GM20431 (cell line): Measurements from ENCODE around the gene JDP2.

Experiments
- in situ Hi-C: fragments of 300-500 bp; cut with MseI, MboI; formaldehyde crosslinking; loops from one replicate; pipeline ENCODE4 v1.15.0; 2020; ENCODE audit warnings: low sequenced_read_pairs; ENCODE audit not compliant: unreplicated experiment

Gene JDP2

DNA sequence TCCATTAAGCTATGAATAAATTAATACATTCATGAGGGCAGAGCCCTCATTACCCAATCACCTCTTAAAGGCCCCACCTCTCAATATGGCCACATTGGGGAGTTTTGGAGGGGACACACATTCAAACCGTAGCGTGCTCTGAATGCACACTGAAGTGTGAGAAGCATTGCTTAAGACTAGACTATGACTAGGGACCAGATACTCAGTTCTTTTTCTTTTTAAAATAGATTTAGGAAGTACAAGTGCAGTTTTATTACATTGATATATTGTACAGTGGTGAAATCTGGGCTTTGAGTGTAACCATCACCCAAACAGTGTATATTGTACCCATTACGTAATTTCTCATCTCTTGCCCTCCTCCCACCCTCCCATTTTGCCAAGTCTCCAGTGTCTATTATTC lies 21.0 kb upstream of the JDP2 start:
- in situ Hi-C loops = no loop called here

DNA sequence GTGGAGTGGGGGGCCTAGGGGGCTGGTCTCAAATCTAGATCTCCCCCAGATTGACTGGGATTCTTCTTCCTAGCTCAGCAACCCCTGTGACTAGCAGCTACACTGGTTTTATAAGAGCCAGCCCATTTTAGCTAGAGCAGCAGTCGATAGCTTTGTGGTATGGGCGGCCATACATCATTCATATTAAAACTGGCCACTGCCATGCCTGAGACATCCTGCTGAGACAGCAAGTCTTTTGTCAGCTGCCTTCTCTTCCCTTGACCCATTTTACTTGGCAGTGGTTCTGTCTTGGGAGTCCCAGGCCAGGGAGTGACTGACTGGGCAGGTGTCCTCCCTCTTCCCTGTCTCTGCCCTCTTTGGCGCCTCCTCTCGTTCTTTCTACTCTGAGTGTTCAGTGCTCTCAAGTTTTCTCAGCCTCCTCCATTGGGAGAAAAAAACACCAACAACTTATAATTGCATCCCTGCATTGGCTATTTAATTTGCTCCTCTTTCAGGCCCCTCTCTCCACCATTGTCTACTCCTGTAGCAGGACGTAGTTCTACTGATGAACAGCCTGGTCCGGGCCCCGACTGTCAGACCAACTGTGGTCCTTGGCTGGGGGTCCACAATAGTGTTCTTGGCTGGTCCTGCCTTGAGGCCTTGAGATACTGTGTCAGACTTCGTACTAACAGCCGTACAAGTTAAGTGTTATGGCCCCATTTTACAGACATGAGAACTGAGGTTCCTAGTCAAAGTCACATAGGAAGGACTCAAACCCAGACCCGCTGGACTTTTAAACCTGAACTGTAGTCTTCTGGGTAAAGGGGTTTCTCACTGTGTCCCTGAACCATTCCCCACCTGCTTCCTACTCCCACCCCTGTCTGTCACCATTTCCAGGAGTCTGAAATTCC lies 18.3 kb upstream of the JDP2 start:
- in situ Hi-C loops = no loop called here

DNA sequence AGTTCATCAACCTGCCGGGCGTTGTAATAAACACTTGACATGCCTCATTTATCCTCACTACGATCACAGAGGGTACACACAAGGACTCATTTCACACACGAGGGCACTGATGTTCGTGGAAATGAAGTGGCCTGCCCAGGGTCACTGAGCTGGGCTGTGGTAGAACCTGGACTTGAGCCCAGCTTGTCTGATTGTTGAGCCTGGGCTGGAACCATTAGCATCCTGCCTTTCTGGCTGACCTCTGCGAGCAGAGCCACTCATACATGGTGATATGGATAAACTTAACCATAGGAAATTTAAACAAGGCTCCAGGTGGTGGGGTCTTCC lies 16.6 kb upstream of the JDP2 start:
- in situ Hi-C loops = no loop called here

DNA sequence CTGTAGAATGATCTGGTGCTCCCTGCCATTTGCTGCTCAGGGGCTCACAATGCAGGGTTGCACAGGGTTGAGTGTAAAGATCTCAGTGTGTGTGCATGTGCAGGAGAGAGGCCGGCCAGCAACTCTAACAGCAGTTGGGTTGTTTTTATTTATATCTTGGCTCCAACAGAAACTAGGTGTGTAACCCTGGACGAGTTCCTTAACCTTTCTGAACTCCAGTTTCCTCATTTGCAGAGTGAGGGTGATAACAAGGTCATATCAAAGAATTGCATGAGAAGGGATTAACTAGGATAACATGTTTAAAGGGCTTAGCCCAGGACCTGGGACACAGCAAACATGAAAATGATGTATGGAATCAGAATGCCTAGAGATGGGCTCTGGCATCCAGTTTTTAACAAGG lies 14.8 kb upstream of the JDP2 start:
- in situ Hi-C loops = no loop called here

DNA sequence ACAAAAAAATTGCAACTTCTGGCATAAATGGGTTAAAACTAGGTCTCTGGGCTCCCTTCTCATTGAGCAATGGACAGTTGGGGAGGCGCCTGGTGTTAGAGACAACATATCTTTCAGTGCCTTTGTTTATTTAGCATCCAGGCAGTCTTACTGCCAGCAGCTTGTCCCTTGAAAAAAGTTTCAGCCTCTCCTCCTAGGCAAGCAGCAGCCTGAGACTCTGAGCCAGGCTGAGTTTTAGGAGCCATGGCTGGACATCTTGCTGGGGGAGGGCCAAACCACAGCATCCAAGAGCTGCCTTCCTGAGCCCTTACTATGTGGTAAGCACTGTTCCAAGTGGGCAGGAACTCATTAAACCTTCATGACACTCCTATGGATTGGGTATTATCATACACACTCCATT lies 10.1 kb upstream of the JDP2 start:
- in situ Hi-C loops = no loop called here

DNA sequence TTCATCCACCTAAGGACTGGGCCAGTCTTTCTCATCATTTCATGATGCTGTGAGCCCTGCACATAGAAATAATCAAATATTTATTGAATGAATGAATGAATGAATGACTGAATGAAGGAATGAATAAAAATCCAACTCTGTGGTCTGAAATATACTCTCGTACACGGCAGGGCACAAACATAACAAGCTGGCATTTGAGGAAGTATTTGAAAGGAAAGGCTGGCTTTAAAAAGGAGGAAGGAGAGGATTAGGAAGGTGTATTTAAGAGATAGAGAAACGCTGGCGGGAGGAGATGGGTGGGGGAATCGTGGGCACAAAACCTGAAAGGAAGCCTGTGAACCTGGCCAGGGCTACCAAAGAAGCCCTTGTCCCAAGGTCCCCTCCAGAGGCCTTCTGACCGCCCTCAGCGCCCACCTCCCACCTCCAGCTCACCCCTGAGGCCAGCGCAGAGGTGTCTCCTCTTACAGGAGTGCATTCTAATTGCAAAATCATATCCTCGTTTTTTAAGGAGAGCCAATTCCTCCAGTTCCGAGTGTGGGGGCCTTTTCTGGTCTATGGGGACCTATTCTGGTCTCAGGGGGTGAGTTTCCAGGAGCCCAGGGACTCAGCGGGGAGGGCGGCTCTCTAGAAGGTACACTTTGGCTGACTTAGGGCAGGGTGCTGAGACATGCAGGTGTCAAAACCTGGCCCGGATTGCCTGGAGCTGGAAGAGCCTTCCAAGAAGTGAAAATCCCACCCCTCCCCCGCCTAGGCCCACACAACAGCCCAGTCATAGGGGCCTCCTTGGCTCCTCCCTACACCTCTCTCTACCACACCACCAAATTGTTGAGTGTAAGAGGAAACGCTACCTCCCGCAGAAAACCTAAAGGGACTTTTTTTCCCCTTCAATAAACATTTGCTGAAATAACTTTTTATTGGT lies 8.7 kb upstream of the JDP2 start:
- in situ Hi-C loops = no loop called here

DNA sequence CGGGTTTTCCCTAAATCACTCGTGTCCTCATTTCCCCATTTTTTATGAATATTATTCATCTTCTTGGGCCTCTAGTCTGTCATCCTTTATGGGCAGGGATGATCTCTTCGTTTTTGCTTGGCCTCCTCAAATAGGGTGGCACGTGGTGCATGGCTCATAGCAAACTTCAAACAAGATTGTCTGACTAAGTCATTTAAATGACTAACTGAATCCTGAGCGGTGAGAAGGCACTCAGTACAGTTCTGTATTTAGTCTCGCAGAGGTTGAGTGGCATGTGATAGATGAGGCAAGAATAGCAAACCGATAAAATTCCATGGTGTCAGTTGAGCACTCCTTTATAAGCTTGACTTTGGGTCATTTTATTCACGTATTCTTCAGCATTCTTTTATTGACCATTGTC lies 5.7 kb upstream of the JDP2 start:
- in situ Hi-C loops = no loop called here

DNA sequence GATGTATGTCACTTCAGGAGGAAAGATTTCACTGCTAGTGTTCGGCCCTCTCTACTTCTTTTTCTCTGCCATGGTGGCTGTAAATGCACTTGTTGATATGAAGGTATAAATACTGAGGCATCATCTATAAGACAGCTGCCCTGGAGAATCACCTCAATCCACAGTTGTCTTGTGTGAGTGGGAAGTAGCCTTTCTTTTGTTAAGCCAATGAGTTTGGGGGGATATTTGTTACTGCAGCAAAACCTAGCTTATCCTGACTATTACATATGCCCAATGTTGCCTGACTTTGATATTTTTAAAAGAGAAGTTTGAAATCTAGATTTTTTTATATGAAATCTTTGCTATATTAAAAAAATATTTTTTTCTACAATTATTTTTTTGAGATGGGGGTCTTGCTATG lies 3.3 kb upstream of the JDP2 start:
- in situ Hi-C loops = no loop called here

DNA sequence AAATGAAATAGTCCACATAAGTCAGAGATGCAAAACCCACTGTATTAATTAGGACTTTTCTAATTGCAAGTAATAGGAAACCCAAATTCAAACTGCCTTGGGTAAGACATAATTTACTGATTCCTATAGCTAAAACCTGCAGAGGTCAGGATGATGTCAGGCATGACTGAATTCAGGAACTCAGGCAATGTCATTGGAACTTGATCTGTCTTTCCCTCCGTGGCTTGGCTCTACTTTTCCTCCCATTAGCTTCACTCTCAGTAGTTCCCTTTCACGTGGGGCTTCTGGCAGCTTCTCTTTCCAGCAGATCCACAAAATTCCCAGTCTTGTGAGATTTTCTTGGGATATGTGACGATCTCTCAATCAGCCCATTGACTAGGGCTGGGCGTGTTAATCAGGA lies 2.4 kb upstream of the JDP2 start:
- in situ Hi-C loops = no loop called here

DNA sequence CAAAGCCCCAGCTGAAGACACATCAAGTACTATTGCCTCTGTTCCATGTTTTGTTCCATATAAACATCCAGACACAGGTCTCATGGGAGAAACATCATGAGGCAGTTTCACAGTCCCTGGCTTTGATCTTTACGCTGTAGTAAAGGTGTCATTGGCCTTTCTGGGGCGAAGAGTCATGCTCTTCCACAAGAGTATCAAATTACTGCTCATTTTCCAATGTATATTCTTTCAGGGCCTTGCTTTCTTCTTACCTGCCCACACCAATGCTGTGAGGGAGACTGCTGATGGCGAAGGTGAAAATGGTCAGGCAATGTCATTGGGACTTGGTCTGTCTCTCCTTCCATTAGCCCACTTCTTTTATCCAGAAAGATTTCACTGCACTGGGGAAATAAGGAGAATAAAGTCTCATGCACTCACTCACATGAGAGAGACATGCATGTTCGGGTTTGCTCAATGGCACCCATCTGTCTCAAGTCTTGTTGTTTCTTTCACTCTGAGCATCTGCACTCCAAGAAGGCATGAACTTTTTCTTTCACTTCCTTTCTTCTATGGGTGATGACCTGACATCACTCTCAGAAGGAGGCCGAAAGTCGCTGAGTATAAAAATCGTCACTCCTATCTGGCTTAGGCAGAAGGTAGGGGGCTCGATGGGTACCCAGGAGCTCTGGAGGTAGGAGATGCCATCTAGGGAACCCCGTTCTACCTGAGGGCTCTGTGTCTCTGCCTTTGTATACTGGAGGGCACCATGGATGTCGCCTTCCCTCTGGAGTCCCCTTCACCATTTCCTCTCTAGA lies 1.3 kb upstream of the JDP2 start:
- in situ Hi-C loops = no loop called here

DNA sequence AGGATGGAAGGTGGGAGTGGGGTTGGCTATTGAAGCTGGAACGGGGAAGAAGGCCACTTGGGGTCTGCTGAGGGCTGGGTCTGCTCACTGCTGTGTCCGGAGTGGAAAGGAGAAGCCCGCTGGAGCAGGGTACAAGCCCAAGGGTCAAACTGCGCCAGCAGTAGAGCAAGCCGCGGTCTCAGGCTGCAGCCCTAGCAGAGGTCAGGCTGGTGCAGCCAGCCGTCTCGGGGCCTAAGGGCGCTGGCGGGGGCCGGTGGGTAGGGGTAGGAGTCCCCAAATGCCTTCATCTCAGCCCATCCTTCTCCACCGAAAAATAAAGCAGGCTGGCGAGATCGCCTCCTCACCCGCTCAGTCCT lies 718 bp upstream of the JDP2 start:
- in situ Hi-C loops = no loop called here

DNA sequence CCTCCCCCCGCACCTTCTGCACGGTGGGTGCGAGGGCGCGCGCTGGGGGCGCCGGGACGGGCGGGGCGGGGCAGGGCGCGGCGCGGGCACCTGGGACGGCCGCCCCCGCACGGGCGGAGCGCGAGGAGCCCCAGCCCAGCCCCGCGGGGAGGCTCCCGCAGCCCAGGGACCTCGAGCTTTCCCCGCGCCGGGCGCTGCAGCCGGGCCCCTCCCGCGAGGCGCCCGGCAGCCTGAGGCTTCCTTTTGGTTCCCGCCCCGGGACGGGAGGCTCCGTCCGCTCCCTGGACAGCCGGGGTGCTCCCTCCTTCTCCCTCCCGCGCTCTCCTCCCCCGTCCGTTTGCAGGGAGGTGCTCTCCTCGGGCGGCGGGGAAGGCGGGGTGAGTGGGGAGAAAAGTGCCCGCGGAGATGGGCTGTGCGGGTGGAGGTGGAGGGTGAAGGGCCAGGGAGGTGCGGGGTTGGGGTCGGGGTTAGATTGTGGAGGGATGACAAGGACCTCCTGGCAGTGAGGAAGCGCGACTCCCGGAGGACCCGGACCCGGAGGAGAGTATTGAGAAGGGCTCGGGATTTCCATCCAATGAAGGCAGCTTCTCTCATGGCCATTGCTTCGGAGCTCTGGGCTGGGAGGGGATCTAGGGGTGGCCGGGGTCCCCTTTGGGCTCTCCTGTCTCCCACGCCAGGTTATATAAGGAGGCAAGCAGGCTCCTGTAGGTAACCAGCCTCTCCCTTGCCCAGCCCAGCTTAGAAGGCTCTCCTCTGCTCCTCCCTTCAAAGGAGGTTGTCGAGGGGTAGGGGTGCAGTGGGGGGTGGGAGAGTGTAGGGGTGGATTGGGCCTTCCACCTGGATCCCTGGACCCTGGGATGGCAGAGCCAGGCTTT lies 645 bp downstream of the JDP2 start:
- in situ Hi-C loops = no loop called here

DNA sequence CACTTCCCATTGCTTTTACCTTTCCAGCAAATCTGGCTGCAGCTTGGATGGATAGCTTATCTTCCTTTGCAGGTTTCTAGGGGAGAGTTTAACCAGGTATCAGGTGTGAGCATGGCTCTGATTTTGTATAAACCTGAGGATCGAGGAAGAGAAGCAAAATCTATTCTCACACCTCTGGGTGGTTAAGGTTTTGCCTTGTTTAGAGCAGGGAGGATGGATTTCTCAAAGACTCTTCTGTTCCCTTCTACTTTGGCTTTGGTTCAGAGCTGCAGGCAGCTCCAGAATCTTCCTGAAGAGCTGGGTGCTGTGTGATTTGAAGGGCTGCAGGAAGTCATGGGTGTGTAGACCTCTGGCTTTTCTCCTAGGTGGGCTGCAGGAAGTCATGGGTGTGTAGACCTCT lies 1.7 kb downstream of the JDP2 start:
- in situ Hi-C loops = no loop called here

DNA sequence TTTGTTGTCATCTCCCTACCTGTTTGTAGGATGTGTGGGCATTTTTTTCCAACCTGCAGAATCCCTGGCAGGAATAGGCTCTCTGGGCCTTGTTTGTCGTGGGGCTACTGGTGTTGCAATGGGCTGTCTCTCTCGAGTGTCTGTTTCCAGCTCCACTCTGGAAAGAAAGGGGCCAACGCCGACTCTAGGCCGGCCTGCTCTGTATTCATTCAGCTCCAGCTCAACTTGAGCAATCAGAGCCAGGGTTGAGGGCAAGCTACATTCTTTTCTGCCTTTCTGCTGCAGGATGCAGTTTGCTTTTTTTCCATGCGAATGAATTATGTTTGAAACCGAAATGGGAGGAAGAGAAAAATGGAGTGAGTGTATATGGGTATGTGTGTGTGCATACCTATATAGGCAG lies 2.3 kb downstream of the JDP2 start:
- in situ Hi-C loops = no loop called here

DNA sequence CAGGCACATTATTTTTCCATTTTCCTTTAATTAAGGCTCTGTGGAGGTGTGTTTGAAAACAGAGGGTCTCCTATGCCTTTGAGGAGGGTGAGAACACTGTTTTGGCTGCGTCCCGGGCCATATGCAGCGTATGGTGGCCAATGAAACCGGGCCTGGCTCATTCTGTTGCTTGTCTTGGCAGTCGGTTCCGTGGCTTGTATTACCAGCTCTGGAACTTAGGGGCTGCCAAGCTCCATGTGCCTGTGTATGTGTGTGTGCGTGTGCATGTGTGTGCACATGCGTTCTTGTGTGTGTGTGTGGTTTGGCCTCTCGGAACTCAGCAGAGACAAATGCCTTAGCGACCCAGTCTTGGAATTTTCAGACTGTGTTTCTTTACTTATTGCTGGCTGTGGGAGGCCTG lies 2.7 kb downstream of the JDP2 start:
- in situ Hi-C loops = no loop called here

DNA sequence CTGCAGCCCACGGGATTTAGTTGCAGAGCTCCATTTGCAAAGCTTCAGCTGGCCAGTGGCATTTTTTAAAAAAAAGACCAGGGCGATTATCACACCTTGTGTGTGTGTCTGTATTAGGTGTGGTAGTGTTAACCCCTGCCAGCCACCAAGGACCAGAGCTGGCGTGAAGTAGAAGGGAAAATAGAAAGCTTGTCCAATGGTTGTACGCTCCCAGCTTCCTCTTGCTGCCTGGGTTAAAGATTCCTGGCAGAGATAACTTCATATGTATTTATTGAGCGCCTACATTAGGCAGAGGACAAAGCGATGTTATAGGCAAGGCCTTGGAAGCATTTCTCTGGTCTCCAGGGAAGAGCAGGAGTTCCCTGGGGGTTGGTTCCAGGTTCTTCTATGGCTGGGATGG lies 3.2 kb downstream of the JDP2 start:
- in situ Hi-C loops = no loop called here

DNA sequence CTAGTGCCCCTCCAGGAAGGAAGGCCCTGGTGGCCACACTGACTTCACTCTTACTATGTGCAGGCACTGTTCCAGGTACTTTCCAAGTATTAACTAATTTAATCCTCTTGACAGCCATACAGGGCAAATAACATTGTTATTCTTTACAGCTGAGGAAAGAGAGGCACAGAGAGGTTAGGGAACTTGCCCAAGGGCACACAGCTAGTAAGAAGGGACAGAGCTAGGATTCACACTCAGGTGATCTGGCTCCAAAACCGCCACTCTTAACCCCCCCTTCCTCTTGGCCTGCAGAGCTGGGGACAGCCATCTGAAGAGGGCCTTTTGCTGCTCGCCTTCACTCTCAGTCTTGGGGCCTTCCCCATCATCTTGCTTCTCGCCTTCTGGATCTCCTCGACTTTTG lies 4.0 kb downstream of the JDP2 start:
- in situ Hi-C loops = no loop called here

DNA sequence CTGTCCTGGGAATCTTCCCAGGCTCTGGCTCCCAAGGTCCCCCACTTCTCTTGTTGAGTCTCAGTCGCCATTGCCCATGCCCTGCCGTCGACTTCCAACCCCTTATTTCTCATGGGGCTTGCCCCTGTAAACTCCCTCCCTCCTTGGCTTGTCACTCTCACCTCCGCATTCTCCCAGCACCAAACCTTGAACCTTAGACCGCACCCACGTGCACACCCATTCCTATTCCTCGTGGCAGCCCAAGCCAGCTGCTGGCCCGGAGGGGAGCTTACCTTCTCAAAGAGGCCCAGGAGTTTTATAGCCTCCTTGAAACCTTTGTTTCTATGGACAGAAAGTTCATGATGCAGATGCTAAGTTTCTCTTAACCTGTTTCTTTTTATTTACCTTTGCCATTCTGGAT lies 4.6 kb downstream of the JDP2 start:
- in situ Hi-C loops = no loop called here

DNA sequence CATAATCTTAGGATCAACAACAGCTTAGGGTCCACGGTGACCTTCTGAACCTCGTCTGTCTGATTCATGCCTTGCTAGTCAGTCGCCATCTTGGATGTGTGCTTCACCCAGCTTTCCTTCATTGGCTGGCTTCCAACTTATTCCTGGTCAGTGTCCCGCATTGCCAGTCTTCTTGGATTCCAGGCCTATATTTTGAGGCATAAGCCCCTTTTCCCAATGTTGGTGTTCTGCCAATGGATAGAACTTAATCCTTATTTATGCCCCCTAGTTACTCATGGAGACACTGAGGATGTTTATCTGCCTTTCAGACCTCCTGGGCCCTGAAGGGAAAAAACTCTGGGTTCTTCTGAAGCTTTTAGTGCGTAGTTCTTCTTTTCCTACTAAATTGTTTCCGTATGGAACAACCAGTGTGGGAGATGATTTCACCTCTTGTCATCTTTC lies 5.8 kb downstream of the JDP2 start:
- in situ Hi-C loops = no loop called here
